Trophoblast cell (in vitro differentiated cells and primary cell): ENCODE data around the gene ZNF516.

Experiments
- DNase-seq, 2 donors: peaks; one replicate each; pipeline ENCODE4 v3.0.0-alpha.2; 2016
- H2AFZ ChIP-seq: 2 replicates; pipeline ENCODE4 v1.6.1; 2013; ENCODE audit warnings: low read length, moderate library complexity, mild to moderate bottlenecking; ENCODE audit not compliant: insufficient read depth, poor library complexity
- H2AK5ac ChIP-seq: 2 replicates; pipeline ENCODE4 v1.6.1; 2013; ENCODE audit warnings: mild to moderate bottlenecking, low read length
- H2BK120ac ChIP-seq: 2 replicates; pipeline ENCODE4 v1.6.1; 2013; ENCODE audit warnings: low read length, mild to moderate bottlenecking, moderate library complexity; ENCODE audit not compliant: insufficient read depth, poor library complexity
- H2BK12ac ChIP-seq: 2 replicates; pipeline ENCODE4 v1.6.1; 2013; ENCODE audit warnings: mild to moderate bottlenecking, low read length, moderate library complexity
- H2BK5ac ChIP-seq: 2 replicates; pipeline ENCODE4 v1.6.1; 2013; ENCODE audit warnings: low read length, low read depth, moderate library complexity, mild to moderate bottlenecking; ENCODE audit not compliant: poor library complexity
- H3K14ac ChIP-seq: 2 replicates; pipeline ENCODE4 v1.6.1; 2013; ENCODE audit warnings: mild to moderate bottlenecking, low read length
- H3K18ac ChIP-seq: 2 replicates; pipeline ENCODE4 v1.6.1; 2013; ENCODE audit warnings: mild to moderate bottlenecking, low read length
- H3K23ac ChIP-seq: 2 replicates; pipeline ENCODE4 v1.6.1; 2013; ENCODE audit warnings: low read length
- H3K27ac ChIP-seq: 2 replicates; pipeline ENCODE4 v1.5.1; 2013; ENCODE audit warnings: low read depth, mild to moderate bottlenecking, inconsistent platforms, low read length, moderate library complexity
- H3K27me3 ChIP-seq: 2 replicates; pipeline ENCODE4 v1.6.1; 2013; ENCODE audit warnings: inconsistent platforms, mild to moderate bottlenecking, low read length, moderate library complexity; ENCODE audit not compliant: insufficient read depth
- H3K36me3 ChIP-seq, 2 experiments: 1 replicate in 1 of 2; 2 replicates in 1 of 2; pipeline ENCODE4 v1.6.1; 2013; ENCODE audit warnings: low read length in 2 of 2, mild to moderate bottlenecking in 2 of 2, moderate library complexity in 1 of 2; ENCODE audit not compliant: insufficient read depth in 2 of 2, control insufficient read depth in 1 of 2
- H3K4ac ChIP-seq: 2 replicates; pipeline ENCODE4 v1.6.1; 2013; ENCODE audit warnings: low read depth, mild to moderate bottlenecking, low read length, moderate library complexity
- H3K4me1 ChIP-seq, 2 experiments: 1 replicate in 1 of 2; 2 replicates in 1 of 2; pipeline ENCODE4 v1.6.1; 2013; ENCODE audit warnings: low read length in 2 of 2, mild to moderate bottlenecking in 2 of 2, moderate library complexity in 1 of 2; ENCODE audit not compliant: insufficient read depth in 2 of 2, control insufficient read depth in 1 of 2
- H3K4me2 ChIP-seq: 2 replicates; pipeline ENCODE4 v1.6.1; 2013; ENCODE audit warnings: inconsistent platforms, mild to moderate bottlenecking, low read length, moderate library complexity
- H3K4me3 ChIP-seq: 2 replicates; pipeline ENCODE4 v1.5.1; 2013; ENCODE audit warnings: mild to moderate bottlenecking, low read depth, low read length, inconsistent platforms
- H3K79me1 ChIP-seq: one replicate; pipeline ENCODE4 v1.6.1; 2013; ENCODE audit warnings: low read length
- H3K79me2 ChIP-seq: 2 replicates; pipeline ENCODE4 v1.6.1; 2013; ENCODE audit warnings: low read length, mild to moderate bottlenecking; ENCODE audit not compliant: control insufficient read depth, insufficient read depth, poor library complexity
- H3K9ac ChIP-seq: 2 replicates; pipeline ENCODE4 v1.6.1; 2013; ENCODE audit warnings: mild to moderate bottlenecking, low read length
- H3K9me3 ChIP-seq: 2 replicates; pipeline ENCODE4 v1.6.1; 2013; ENCODE audit warnings: low read depth, mild to moderate bottlenecking, control low read depth, inconsistent platforms, low read length; ENCODE audit not compliant: insufficient read depth
- H4K12ac ChIP-seq: 2 replicates; pipeline ENCODE4 v1.6.1; 2013; ENCODE audit warnings: low read depth, mild to moderate bottlenecking, low read length, moderate library complexity
- H4K8ac ChIP-seq: 2 replicates; pipeline ENCODE4 v1.6.1; 2013; ENCODE audit warnings: low read depth, mild to moderate bottlenecking, low read length, moderate library complexity
- H4K91ac ChIP-seq: one replicate; pipeline ENCODE4 v1.6.1; 2013; ENCODE audit warnings: low read depth, mild to moderate bottlenecking, low read length, moderate library complexity
- WGBS: extraction: QIAGEN DNeasy Blood & Tissue Kit; methylation state at CpG from one replicate; pipeline ENCODE4 v1.1.7; 2013; ENCODE audit warnings: missing lambda C conversion rate; ENCODE audit not compliant: insufficient read length, insufficient coverage; ENCODE audit errors: extremely low coverage; 5-methylcytosine and 5-hydroxymethylcytosine counted together

The ZNF516 gene

DNA sequence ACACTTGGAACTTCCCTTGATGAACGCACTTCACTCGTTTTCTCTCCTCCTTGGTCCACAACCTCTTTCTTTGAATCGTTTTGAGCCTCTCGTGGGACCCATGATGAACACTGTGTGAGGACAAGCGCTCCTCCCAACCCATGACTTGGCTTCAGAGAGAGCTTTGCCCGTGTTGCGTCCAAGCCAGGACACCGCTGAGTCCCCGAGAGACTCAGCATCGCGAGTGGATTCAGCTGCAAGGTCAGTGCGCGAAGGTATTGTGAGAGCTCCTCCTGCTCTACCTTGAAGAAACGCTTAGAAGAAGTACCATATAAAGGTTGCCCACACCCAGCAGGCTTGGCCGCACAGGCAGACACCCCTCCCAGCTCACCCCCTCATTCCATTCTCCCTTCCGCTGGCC is 58.7 kb downstream of the ZNF516 start:
- H3K36me3 ChIP-seq = peaks cover 8 to 17% of the 10 kb centered on the region in 2 experiments
- no peak overlapping the region for H2AK5ac ChIP-seq
- H3K4ac ChIP-seq = no peak overlapping the region
- H3K9ac ChIP-seq = no peak overlapping the region
- no peak overlapping the region for H3K14ac ChIP-seq
- H3K27ac ChIP-seq = no peak overlapping the region
- no peaks in the 10 kb centered on the region for H3K79me1 ChIP-seq
- H2BK120ac ChIP-seq = no peak overlapping the region
- H3K4me3 ChIP-seq = no peak overlapping the region
- no peaks in the 10 kb centered on the region for H3K79me2 ChIP-seq
- no peak overlapping the region for H2AFZ ChIP-seq
- no peak overlapping the region for H3K4me2 ChIP-seq
- H4K12ac ChIP-seq = no peak overlapping the region
- H4K8ac ChIP-seq = no peak overlapping the region
- peaks cover 5 to 6% of the 10 kb centered on the region in 2 experiments for H3K4me1 ChIP-seq
- no peak overlapping the region for H3K23ac ChIP-seq
- no peak overlapping the region for H2BK5ac ChIP-seq
- no peaks in the 10 kb centered on the region for H3K9me3 ChIP-seq
- no peak for DNase-seq
- H3K27me3 ChIP-seq = no peaks in the 10 kb centered on the region
- no peak overlapping the region for H2BK12ac ChIP-seq
- no CpG with 5 or more reads among the region's 16 CpGs for WGBS
- no peak overlapping the region for H3K18ac ChIP-seq
- H4K91ac ChIP-seq = no peak overlapping the region

DNA sequence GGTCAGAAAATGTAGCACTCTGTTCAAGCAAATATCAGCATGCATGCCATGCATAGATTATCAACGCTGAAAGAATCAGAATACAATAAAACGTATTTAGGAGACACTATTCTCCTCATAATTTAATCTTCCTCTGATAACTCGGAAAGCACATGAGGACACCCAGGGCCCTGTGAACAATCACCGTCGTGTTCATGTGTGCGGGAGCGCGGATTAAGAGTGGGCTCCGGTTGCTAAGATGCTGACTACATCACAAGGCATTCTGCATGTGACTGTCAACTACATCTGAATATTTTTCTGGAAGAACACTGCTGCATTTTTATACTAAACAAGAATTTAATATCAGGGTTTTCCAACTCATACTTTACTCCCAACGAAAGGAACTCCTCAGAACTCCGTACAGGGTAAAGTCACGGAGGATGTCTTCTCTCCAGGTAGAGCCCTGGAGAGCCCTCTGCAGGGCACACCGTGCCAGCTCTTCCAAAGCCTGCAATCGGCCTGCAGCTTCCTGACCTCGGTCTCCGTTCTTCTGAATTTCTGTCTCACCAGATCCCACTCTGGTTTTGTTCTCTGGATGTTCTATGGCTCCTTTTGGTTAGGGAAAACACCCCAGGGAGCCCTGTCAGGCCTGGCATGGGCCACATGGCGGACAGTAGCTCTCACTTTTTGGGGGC is 59.6 kb downstream of the ZNF516 start:
- Histone ChIP-seq H3K9me3 (no peaks in the 10 kb centered on the region), H4K91ac (no peak overlapping the region), H4K8ac (no peak overlapping the region), H3K4me3 (no peak overlapping the region), H4K12ac (no peak overlapping the region), H3K4me1 (peaks cover 5 to 6% of the 10 kb centered on the region in 2 experiments), H3K4me2 (no peak overlapping the region), H3K27me3 (no peaks in the 10 kb centered on the region), H3K4ac (no peak overlapping the region), H3K18ac (no peak overlapping the region), H3K23ac (no peak overlapping the region), H3K36me3 (peaks cover 0 to 9% of the 10 kb centered on the region in 2 experiments), H2BK5ac (no peak overlapping the region), H3K27ac (no peak overlapping the region), H3K79me2 (no peaks in the 10 kb centered on the region), H2AFZ (no peak overlapping the region), H3K79me1 (no peaks in the 10 kb centered on the region), H3K9ac (no peak overlapping the region), H2AK5ac (no peak overlapping the region), H2BK120ac (no peak overlapping the region), H3K14ac (no peak overlapping the region), H2BK12ac (no peak overlapping the region)
- DNase-seq = no peak
- WGBS = no CpG with 5 or more reads among the region's 17 CpGs

- no peak overlapping the region for H2AFZ ChIP-seq
- H3K14ac ChIP-seq = no peak overlapping the region
- no peaks in the 10 kb centered on the region for H3K79me2 ChIP-seq
- H3K23ac ChIP-seq = no peak overlapping the region
- no peaks in the 10 kb centered on the region for H3K79me1 ChIP-seq
- H3K4me2 ChIP-seq = no peak overlapping the region
- no peak overlapping the region for H3K4me3 ChIP-seq
- H4K8ac ChIP-seq = no peak overlapping the region
- peaks cover 0 to 9% of the 10 kb centered on the region in 2 experiments for H3K36me3 ChIP-seq
- H2BK5ac ChIP-seq = no peak overlapping the region
- WGBS = no CpG with 5 or more reads among the region's 14 CpGs
- no peaks in the 10 kb centered on the region for H3K9me3 ChIP-seq
- no peak overlapping the region for H2AK5ac ChIP-seq
- no peak overlapping the region for H3K18ac ChIP-seq
- H3K27ac ChIP-seq = no peak overlapping the region
- no peak overlapping the region for H3K4ac ChIP-seq
- no peak for DNase-seq
- no peak overlapping the region for H4K91ac ChIP-seq
- no peak overlapping the region for H3K9ac ChIP-seq
- no peak overlapping the region for H2BK12ac ChIP-seq
- no peak overlapping the region for H2BK120ac ChIP-seq
- no peaks in the 10 kb centered on the region for H3K27me3 ChIP-seq
- no peak overlapping the region for H4K12ac ChIP-seq
- H3K4me1 ChIP-seq = peaks cover 5 to 6% of the 10 kb centered on the region in 2 experiments
These were observed 60.6 kb downstream of the ZNF516 start for GRCh38 chr18:76434452-76434851.

- no peak overlapping the region for H3K4ac ChIP-seq
- H3K23ac ChIP-seq = no peak overlapping the region
- no peak overlapping the region for H3K18ac ChIP-seq
- no peak overlapping the region for H2BK5ac ChIP-seq
- H3K14ac ChIP-seq = no peak overlapping the region
- H2BK12ac ChIP-seq = no peak overlapping the region
- no peak for DNase-seq
- H3K79me1 ChIP-seq = no peaks in the 10 kb centered on the region
- no peak overlapping the region for H4K91ac ChIP-seq
- no peak overlapping the region for H3K4me3 ChIP-seq
- no peak overlapping the region for H3K27ac ChIP-seq
- no peak overlapping the region for H2AK5ac ChIP-seq
- H3K4me1 ChIP-seq = peaks cover 5 to 6% of the 10 kb centered on the region in 2 experiments
- H3K79me2 ChIP-seq = no peaks in the 10 kb centered on the region
- no peak overlapping the region for H4K8ac ChIP-seq
- no peak overlapping the region for H2AFZ ChIP-seq
- WGBS = no CpG with 5 or more reads among the region's 17 CpGs
- H3K27me3 ChIP-seq = no peaks in the 10 kb centered on the region
- H3K4me2 ChIP-seq = no peak overlapping the region
- H3K36me3 ChIP-seq = peaks cover 0 to 9% of the 10 kb centered on the region in 2 experiments
- H3K9me3 ChIP-seq = no peaks in the 10 kb centered on the region
- no peak overlapping the region for H2BK120ac ChIP-seq
- H3K9ac ChIP-seq = no peak overlapping the region
- no peak overlapping the region for H4K12ac ChIP-seq
These were observed 61.3 kb downstream of the ZNF516 start for GRCh38 chr18:76433788-76434187.
